GM18868 (cell line): ENCODE results near the gene KRT81.
"Not testable (repeated sequence)": the region's sequence is repeated elsewhere in the genome, so short reads cannot be mapped to it uniquely, and the experiment has no call there.

ENCODE experiments used
- ATAC-seq: cut with Tn5 transposase; IDR thresholded peaks from one replicate; pipeline ENCODE4 v1.9.1; 2021; ENCODE audit warnings: mild to moderate bottlenecking, moderate library complexity; ENCODE audit not compliant: unreplicated experiment

KRT81 gene

GRCh38 chr12:52255926-52256583 is 35.3 kb downstream of the KRT81 start:
- ATAC-seq, result no peak

DNA sequence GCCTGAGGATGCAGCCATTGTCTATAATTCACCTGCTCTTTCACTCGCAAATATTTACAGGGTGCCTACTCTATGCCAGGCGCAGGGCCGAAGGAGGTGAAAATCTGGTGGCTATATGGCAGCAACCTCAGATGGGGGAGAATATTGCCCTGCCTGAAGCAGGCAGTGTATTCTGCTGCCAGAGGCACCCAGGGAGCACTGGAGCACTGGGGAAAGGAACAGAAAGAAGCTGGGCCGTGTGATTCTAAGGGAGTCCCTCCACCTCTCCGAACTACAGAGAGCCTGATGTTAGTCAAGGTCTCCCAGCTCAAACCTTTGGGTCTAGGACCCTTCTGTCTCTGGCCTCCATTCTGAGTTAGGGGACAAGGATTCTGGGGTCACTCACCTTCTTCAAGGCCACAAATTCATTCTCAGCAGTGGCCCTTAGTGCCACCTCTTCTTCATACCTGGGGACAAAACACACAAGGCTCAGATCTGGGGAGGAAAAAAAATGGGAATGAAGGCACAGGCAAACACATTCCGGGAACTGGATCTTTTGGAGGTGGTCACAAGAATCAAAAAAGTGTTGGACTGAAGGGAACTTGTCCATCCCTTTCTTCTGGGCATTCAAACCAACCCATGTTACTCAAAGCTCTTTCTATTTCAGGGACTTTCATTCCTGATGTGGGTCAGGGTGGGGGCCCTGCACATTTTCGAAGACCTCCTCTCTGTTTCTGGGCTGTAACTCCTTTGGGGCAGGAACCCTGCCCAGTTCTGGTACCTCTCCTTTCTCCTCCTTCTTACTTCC is 36.2 kb downstream of the KRT81 start:
- no peak for ATAC-seq

DNA sequence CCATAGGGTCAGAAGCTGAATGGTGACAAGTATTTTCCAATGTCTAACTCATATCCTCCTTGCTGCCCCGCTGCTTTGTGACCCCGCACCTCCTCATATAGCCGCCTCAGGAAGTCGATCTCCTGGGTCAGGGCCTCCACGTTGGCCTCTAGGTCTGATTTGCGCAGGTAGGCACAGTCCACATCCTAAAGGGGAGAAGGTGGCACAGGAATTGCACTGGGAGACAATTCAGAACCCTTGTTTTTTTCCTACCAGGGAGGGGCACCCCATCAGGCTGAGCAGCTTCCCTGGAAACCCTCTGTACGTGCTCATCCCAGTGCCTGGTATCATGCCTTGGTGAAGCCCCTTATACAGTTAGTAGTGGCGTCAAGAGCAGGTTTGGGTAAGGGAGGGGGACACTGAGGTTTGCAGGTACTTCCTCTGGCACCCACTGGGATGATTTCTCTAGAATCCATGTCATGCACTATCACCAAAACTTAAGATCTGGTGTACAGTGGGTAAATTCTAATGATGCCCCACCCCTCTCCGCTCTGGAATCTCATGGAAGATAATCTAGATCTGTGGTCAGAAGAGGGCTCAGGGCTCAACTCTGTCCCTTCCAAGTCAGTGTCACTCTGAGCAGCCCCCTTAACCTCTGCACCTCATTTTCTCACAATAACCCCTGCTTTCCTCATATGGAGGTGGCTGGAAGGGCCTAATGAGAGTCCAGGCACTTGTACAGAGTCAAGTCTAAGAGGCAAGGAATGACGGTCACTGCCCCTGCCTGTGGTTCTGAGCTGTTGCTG is 37.0 kb downstream of the KRT81 start:
- ATAC-seq, result no peak

DNA sequence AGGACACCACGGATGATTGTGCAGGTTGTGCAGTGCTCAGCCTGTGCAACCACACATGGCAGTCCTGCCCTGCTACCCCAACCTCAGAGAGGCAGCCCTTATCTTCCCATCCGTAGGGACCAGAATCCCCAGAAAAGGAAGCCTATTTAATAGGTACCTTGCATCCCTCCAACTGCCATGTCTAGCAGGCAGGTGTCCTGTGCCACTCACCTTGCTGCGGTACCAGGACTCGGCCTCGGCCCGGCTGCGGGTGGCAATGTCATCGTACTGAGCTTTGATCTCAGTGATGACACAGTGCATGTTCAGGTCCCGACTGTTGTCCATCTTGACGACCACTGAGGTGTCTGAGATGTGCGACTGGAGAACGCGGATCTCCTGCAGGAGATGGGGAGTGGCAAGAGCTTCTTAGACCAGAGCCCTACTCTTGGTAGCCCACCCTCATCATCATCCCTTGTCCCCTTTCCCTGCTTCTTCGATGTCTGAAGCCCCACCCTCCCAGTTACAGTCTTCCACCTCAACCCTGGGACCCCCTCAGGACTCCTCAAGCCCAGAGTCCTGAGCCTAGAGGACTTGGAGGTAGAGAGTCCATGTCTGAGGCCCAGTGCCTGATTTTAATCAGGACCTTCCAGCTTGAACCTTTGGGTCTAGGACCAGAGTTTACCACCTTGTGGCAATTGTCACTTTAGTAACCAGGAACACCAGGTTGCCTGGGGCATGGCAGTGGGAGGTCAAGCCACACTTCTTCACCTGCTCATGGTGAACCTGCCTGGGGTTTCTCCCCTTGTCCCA is 37.7 kb downstream of the KRT81 start:
- no peak for ATAC-seq

- ATAC-seq, result no peak
These were observed 38.5 kb downstream of the KRT81 start for GRCh38 chr12:52252728-52253343.

DNA sequence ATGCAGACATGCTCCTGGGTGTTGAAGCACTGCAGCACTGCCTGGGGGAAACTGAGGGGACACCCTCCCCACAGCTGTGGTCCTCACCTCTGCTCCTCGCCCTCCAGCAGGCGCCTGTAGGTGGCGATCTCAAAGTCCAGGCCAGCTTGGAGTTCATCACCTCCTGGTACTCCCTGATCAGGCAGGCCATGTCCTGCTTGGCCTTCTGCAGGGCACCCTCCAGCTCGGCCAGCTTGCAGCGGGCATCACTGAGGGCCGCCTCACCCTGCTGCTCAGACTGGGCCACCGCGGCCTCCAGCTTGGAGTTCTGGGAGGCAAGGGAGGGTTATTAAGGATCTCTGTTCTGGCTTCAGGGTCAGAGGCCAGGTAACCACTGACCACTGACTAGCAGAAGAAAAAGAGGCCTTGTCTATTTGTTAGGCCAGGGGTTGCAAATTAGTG is 39.1 kb downstream of the KRT81 start:
- ATAC-seq, result not testable (repeated sequence)

GRCh38 chr12:52251367-52252051 is 39.8 kb downstream of the KRT81 start:
- no peak for ATAC-seq

GRCh38 chr12:52250048-52250990 is 41.0 kb downstream of the KRT81 start:
- ATAC-seq, result no peak

DNA sequence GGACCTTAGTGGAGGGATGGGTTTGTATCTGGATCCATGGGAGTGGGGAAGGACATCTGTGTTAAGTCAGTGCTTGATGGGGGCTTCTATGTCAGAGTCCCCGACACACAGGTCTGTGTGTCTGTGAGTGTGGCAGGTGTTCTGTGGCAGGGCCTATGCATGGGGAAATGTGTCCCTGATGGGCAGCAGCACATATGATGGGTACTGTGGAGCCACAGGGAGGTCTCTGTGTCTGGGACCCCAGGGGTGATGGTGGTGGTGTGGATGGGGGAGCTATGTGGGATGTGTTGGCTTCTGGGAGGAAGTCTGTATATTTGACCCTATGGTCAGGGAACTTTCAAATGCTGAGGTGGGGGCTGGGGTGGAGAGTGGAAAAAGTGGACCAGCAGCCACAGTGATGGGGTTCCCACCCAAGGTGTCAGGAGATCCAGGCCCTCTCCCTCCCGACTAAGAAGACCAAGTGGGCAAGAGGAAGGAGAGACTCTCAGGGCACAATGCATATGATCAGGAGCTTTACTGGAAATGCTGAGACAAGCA is 41.8 kb downstream of the KRT81 start:
- ATAC-seq, result no peak

DNA sequence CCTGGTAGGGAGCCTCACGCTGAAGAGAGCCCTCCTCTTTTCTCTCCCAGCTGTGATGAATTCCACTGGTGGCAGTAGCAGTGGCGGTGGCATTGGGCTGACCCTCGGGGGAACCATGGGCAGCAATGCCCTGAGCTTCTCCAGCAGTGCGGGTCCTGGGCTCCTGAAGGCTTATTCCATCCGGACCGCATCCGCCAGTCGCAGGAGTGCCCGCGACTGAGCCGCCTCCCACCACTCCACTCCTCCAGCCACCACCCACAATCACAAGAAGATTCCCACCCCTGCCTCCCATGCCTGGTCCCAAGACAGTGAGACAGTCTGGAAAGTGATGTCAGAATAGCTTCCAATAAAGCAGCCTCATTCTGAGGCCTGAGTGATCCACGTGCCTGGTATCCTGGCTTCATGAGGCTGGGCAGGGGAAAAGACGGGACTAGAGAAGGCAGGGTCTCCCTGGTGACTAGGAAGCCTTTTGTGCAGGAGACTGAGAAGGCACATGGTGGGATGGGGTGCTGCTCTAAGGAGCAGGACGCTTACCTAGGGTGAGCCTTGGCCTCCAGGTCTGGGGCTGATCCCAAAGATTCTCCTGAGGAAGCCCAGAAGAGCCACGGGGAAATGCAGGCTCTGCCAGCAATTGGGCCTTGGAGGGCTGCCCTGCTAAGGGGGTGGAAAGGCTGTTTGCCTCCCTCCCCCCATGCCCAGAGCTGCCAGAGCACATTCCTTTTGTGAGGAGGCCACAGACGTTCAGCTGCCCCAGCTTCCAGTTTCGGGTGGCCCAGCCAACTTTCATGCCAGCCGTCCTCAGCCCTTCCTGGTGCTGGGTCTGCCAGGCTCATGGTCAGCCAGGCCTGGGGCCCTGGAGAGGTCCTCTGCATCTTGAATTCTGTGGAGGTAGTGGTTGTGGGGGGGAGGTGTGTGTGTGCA is 42.5 kb downstream of the KRT81 start:
- no peak for ATAC-seq

DNA sequence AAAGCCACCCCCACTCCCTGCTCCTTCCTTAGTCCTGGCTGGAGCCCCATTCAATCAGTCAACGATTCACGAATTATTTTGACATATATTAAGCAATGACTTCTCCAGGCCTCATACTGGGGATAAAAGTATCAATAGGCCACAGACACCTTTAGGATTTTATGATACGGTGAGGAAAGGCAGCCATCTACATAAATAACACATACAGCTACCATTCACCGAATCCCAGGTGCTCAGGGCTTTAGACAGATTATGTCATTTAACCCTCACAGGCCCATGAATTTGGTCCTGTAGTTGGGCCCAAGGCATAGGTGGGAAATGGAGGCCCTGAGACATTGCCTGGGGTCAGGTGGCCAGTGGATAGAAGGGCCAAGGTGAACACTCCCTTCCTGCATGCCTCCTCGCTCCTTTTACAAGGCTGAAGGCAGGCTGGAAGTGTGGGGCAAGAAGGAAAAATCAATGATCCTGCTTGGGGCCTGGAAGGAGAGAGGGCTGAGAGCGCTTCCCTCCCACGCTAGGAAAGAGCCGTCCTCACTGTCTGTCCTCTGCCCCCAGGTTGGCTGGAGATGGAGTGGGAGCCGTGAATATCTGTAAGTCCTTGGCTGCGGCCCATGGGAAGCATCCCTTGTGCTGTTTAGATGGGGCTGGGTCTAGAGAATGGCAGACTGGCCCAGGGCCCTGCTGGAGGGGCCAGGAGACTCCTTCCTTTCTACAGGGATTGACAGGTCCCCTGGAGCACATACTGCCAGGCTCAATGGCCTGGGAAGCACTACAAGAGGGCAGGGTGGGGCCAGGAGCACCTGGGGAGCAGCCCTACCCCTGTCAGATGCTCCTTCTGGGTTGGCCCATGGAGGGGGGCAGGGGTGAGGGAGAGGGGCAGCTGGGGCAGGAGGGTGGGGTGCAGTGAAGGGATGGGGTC is 43.5 kb downstream of the KRT81 start:
- no peak for ATAC-seq

GRCh38 chr12:52246720-52247621 is 44.4 kb downstream of the KRT81 start:
- no peak for ATAC-seq

- ATAC-seq, result no peak
These were observed 45.3 kb downstream of the KRT81 start for GRCh38 chr12:52245962-52246569.

DNA sequence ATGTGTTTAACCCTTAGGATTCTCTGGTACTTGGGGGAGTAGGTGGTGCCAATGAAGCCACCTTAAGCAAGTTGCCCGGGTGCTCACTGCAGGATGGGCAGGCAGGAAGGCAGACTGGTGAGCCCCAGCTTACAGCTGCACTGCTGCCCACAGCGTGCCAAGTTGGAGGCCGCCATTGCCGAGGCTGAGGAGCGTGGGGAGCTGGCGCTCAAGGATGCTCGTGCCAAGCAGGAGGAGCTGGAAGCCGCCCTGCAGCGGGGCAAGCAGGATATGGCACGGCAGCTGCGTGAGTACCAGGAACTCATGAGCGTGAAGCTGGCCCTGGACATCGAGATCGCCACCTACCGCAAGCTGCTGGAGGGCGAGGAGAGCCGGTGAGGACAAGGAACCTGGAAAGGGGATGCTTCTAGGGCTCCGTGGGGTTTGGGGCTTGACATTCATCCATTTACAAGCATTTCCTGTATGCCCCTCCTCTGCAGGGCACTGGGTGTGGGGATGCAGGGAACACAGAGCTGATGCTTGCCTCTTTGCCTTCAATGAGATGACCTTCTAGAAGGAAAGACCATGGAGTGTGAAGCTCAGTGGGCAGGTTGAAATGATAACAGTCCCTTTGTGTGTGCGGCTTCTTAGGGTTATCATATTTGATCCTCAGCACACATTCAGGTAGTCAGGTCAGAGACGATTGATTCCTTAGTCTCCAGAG is 45.9 kb downstream of the KRT81 start:
- no peak for ATAC-seq
